NCI-H774 (cell line): Measurements from ENCODE around the gene CAMKMT.

Source experiments
- DNase-seq: peaks from one replicate; lab custom pipeline; 2025; lab: John Stamatoyannopoulos, UW

The CAMKMT gene

GRCh38 chr2:44772131-44772530 is 410.4 kb downstream of the CAMKMT start:
- DNase-seq, result peak; percentile 28

- DNase-seq, result peak; percentile 54
Observed at GRCh38 chr2:44772669-44773378, 411.1 kb downstream of the CAMKMT start.

GRCh38 chr2:44774826-44775492 is 413.2 kb downstream of the CAMKMT start:
- DNase-seq, result no peak

GRCh38 chr2:44777036-44777435 is 415.3 kb downstream of the CAMKMT start:
- DNase-seq, result no peak

GRCh38 chr2:44777537-44777936 is 415.8 kb downstream of the CAMKMT start:
- peak; percentile 65 for DNase-seq

GRCh38 chr2:44778221-44778654 is 416.5 kb downstream of the CAMKMT start:
- DNase-seq, result no peak

- no peak for DNase-seq
Observed at GRCh38 chr2:44778671-44779476, 417.1 kb downstream of the CAMKMT start.

GRCh38 chr2:44779793-44780192 is 418.0 kb downstream of the CAMKMT start:
- no peak for DNase-seq

- DNase-seq, result no peak
Observed at GRCh38 chr2:44780406-44780805, 418.7 kb downstream of the CAMKMT start.

- DNase-seq, result no peak
Observed at GRCh38 chr2:44785433-44785832, 423.7 kb downstream of the CAMKMT start.

- DNase-seq, result no peak
Observed at GRCh38 chr2:44786045-44786816, 424.5 kb downstream of the CAMKMT start.

- DNase-seq, result no peak
Observed at GRCh38 chr2:44786817-44787214, 425.1 kb downstream of the CAMKMT start.

GRCh38 chr2:44787663-44788062 is 425.9 kb downstream of the CAMKMT start:
- no peak for DNase-seq

GRCh38 chr2:44789446-44789845 is 427.7 kb downstream of the CAMKMT start:
- DNase-seq, result no peak

- no peak for DNase-seq
Observed at GRCh38 chr2:44789971-44790721, 428.4 kb downstream of the CAMKMT start.

- DNase-seq, result no peak
Observed at GRCh38 chr2:44793322-44793870, 431.6 kb downstream of the CAMKMT start.

GRCh38 chr2:44796771-44797170 is 435.0 kb downstream of the CAMKMT start:
- no peak for DNase-seq

GRCh38 chr2:44798139-44798659 is 436.5 kb downstream of the CAMKMT start:
- DNase-seq, result no peak

GRCh38 chr2:44799105-44799504 is 437.4 kb downstream of the CAMKMT start:
- DNase-seq, result no peak

GRCh38 chr2:44799754-44800153 is 438.0 kb downstream of the CAMKMT start:
- DNase-seq, result no peak
